Fibroblast of skin of right quadriceps (primary cell): ENCODE measurements around the gene CDRT15L2.
"Not testable (repeated sequence)": the region's sequence is repeated elsewhere in the genome, so short reads cannot be mapped to it uniquely, and the experiment has no call there.

Experiments
- DNase-seq: peaks from one replicate; pipeline ENCODE4 v3.0.0-alpha.2; 2013

CDRT15L2 gene

GRCh38 chr17:20575071-20575470, 4.5 kb upstream of the CDRT15L2 start:
- DNase-seq: peak; percentile 2

- not testable (repeated sequence) for DNase-seq
Observed at GRCh38 chr17:20583891-20584577, 4.5 kb downstream of the CDRT15L2 start.

GRCh38 chr17:20588744-20589453, 9.4 kb downstream of the CDRT15L2 start:
- DNase-seq: peak; percentile 9

GRCh38 chr17:20589454-20589810, 9.9 kb downstream of the CDRT15L2 start:
- DNase-seq: not testable (repeated sequence)

GRCh38 chr17:20591040-20591439, 11.5 kb downstream of the CDRT15L2 start:
- not testable (repeated sequence) for DNase-seq

GRCh38 chr17:20605568-20605967, 26.0 kb downstream of the CDRT15L2 start:
- not testable (repeated sequence) for DNase-seq

GRCh38 chr17:20609490-20609889, 30.0 kb downstream of the CDRT15L2 start:
- not testable (repeated sequence) for DNase-seq

GRCh38 chr17:20611309-20611708, 31.8 kb downstream of the CDRT15L2 start:
- no peak for DNase-seq

GRCh38 chr17:20612635-20613034, 33.1 kb downstream of the CDRT15L2 start:
- no peak for DNase-seq

GRCh38 chr17:20613248-20613647, 33.7 kb downstream of the CDRT15L2 start:
- no peak for DNase-seq

- DNase-seq: no peak
Observed at GRCh38 chr17:20613905-20614304, 34.4 kb downstream of the CDRT15L2 start.

- not testable (repeated sequence) for DNase-seq
Observed at GRCh38 chr17:20615461-20615860, 35.9 kb downstream of the CDRT15L2 start.
